Astrocyte (in vitro differentiated cells and primary cell): ENCODE results near the gene NOC2L. TPM values are rescaled to one million over a fixed set of nuclear protein-coding genes. Genes with fewer than 3 reads are reported as not detected.

Experiments used
- DNase-seq: peaks from one replicate; pipeline ENCODE4 v3.0.0-alpha.2; 2010; ENCODE audit warnings: low read depth
- FAIRE-seq: peaks from 2 replicates; lab custom pipeline; 2011; peaks lifted over from hg19 to GRCh38; lab: Jason Lieb, UNC
- H2AFZ ChIP-seq: 2 replicates; pipeline ENCODE4 v1.6.0; 2012; ENCODE audit warnings: low read depth, low read length, inconsistent platforms
- H3K27ac ChIP-seq: 2 replicates; pipeline ENCODE4 v1.5.1; 2011; ENCODE audit warnings: low read depth, low read length, inconsistent platforms
- H3K27me3 ChIP-seq: 2 replicates; pipeline ENCODE4 v1.6.0; 2011; ENCODE audit warnings: low read length, inconsistent platforms; ENCODE audit not compliant: insufficient read depth
- H3K36me3 ChIP-seq: 2 replicates; pipeline ENCODE4 v1.5.1; 2011; ENCODE audit warnings: low read length, inconsistent platforms; ENCODE audit not compliant: insufficient read depth
- H3K4me1 ChIP-seq: 2 replicates; pipeline ENCODE4 v1.5.1; 2011; ENCODE audit warnings: low read length, inconsistent platforms; ENCODE audit not compliant: insufficient read depth
- H3K4me2 ChIP-seq: 2 replicates; pipeline ENCODE4 v1.6.0; 2012; ENCODE audit warnings: low read length, inconsistent platforms
- H3K4me3 ChIP-seq: 2 replicates; pipeline ENCODE4 v1.5.1; 2011; ENCODE audit warnings: low read depth, mild to moderate bottlenecking, low read length, inconsistent platforms; ENCODE audit not compliant: insufficient read depth
- H3K79me2 ChIP-seq: 2 replicates; pipeline ENCODE4 v1.6.0; 2012; ENCODE audit warnings: mild to moderate bottlenecking, low read length, inconsistent platforms; ENCODE audit not compliant: insufficient read depth
- H3K9ac ChIP-seq: 2 replicates; pipeline ENCODE4 v1.6.0; 2012; ENCODE audit warnings: mild to moderate bottlenecking, low read length, inconsistent platforms
- H3K9me3 ChIP-seq: 2 replicates; pipeline ENCODE4 v1.5.1; 2012; ENCODE audit warnings: low read depth, mild to moderate bottlenecking, low read length, inconsistent platforms; ENCODE audit not compliant: insufficient read depth
- H4K20me1 ChIP-seq: 2 replicates; pipeline ENCODE4 v1.6.0; 2012; ENCODE audit warnings: low read length, inconsistent platforms; ENCODE audit not compliant: insufficient read depth
- H3K27ac Mint-ChIP-seq: one replicate; pipeline ENCODE4 v1.8.0; 2021; ENCODE audit warnings: mild to moderate bottlenecking, mixed read lengths; ENCODE audit not compliant: unreplicated experiment
- H3K27me3 Mint-ChIP-seq: one replicate; pipeline ENCODE4 v1.8.0; 2021; ENCODE audit warnings: low read depth, mixed read lengths; ENCODE audit not compliant: unreplicated experiment
- H3K36me3 Mint-ChIP-seq: one replicate; pipeline ENCODE4 v1.8.0; 2021; ENCODE audit warnings: low read depth, mixed read lengths; ENCODE audit not compliant: unreplicated experiment
- H3K4me1 Mint-ChIP-seq: one replicate; pipeline ENCODE4 v1.8.0; 2021; ENCODE audit warnings: low read depth, mixed read lengths; ENCODE audit not compliant: unreplicated experiment
- H3K4me3 Mint-ChIP-seq: one replicate; pipeline ENCODE4 v1.8.0; 2021; ENCODE audit warnings: mild to moderate bottlenecking, moderate library complexity, mixed read lengths; ENCODE audit not compliant: unreplicated experiment
- H3K9me3 Mint-ChIP-seq: one replicate; pipeline ENCODE4 v1.8.0; 2021; ENCODE audit warnings: mild to moderate bottlenecking, mixed read lengths; ENCODE audit not compliant: unreplicated experiment
- CTCF ChIP-seq: IDR thresholded peaks from 2 replicates; pipeline ENCODE4 v1.5.1; 2011; ENCODE audit warnings: low read depth, mild to moderate bottlenecking, inconsistent platforms, low read length, moderate library complexity; ENCODE audit not compliant: insufficient read depth
- EZH2 ChIP-seq: IDR thresholded peaks from 2 replicates; pipeline ENCODE4 v1.6.1; 2012; ENCODE audit warnings: mild to moderate bottlenecking, low read length, inconsistent platforms; ENCODE audit not compliant: insufficient read depth
- total RNA-seq: library from RNA; stranded (reverse); gene quantifications from 2 replicates; pipeline ENCODE4 v1.2.1, GENCODE V29; 2021

Gene NOC2L
- total RNA-seq, 1 donor from 2014 or later: 91.4 TPM

DNA sequence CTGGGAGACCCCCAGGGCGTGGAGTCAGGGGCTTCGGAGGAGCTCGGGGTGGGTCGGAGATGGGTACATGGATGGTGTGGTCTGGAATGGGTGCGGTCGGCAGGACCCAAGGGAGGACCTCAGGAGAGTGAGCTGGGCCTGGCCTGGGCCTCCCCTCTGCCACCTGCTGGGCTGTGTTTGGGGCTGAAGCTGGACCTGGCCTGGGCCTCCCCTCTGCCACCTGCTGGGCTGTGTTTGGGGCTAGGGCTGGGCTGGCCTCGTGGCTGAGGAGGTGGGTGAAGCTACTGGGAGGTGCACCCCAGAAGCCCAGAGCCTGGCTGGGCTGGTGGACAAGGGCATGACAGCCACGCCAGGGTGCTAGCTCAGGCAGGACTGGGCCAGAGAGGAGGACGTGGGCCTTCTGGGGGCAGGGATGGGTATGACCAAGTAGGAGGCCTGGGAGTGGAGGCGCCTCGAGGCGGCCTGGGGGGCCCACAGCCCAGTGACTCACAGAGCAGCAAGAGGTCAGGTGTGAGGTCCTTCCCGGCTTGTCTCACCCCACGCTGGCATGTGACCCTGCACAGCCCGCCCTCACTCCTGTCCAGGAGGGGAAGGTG, 20.9 kb downstream of the NOC2L start:
- H4K20me1 ChIP-seq: peaks cover 10% of the 10 kb centered on the region
- no peaks in the 10 kb centered on the region for H3K9me3 ChIP-seq
- Mint-ChIP-seq H3K27ac (peak overlapping the region; percentile 75), H3K27me3 (peaks cover 27% of the 10 kb centered on the region), H3K9me3 (no peaks in the 10 kb centered on the region), H3K4me1 (peaks cover 4% of the 10 kb centered on the region), H3K36me3 (no peaks in the 10 kb centered on the region), H3K4me3 (no peak overlapping the region)
- no peak overlapping the region for H3K9ac ChIP-seq
- no peak overlapping the region for H2AFZ ChIP-seq
- DNase-seq: no peak
- H3K4me3 ChIP-seq: no peak overlapping the region
- H3K79me2 ChIP-seq: no peaks in the 10 kb centered on the region
- H3K36me3 ChIP-seq: no peaks in the 10 kb centered on the region
- H3K4me1 ChIP-seq: peaks cover 31% of the 10 kb centered on the region
- FAIRE-seq: no peak
- H3K4me2 ChIP-seq: no peak overlapping the region
- TF ChIP-seq CTCF (peak; percentile 3), EZH2 (no peak)
- H3K27ac ChIP-seq: no peak overlapping the region
- H3K27me3 ChIP-seq: peaks cover 9% of the 10 kb centered on the region

DNA sequence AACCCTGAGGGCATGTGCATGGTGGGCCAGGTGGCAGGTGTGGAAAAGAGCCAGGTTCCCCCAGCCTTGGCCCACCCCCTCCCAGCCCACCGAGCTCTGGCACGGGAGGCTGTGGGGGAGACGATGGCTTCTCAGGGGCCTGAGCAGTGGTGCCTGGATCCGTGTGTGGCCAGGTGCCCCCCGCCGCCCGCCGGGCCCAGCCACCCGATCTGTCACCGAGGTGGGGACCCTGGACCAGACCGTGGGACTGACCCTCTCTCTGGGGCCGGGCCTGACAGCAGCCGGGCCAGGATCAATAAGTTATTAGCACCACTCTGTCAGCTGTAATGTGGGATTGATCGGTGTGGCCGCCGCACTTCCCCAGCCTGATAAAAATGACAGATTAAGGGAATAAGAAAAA, 21.5 kb downstream of the NOC2L start:
- no peak for DNase-seq
- no peak overlapping the region for H3K4me2 ChIP-seq
- no peaks in the 10 kb centered on the region for H3K36me3 Mint-ChIP-seq
- no peaks in the 10 kb centered on the region for H3K9me3 ChIP-seq
- TF ChIP-seq EZH2 (no peak), CTCF (no peak)
- peak overlapping the region; percentile 75 for H3K27ac Mint-ChIP-seq
- no peak overlapping the region for H3K9ac ChIP-seq
- H3K36me3 ChIP-seq: no peaks in the 10 kb centered on the region
- no peak overlapping the region for H3K4me3 Mint-ChIP-seq
- H3K27me3 ChIP-seq: peaks cover 9% of the 10 kb centered on the region
- H3K4me1 ChIP-seq: peaks cover 25% of the 10 kb centered on the region
- no peak for FAIRE-seq
- no peak overlapping the region for H3K27ac ChIP-seq
- H3K4me3 ChIP-seq: no peak overlapping the region
- peaks cover 6% of the 10 kb centered on the region for H4K20me1 ChIP-seq
- peaks cover 28% of the 10 kb centered on the region for H3K27me3 Mint-ChIP-seq
- H2AFZ ChIP-seq: no peak overlapping the region
- H3K4me1 Mint-ChIP-seq: peaks cover 4% of the 10 kb centered on the region
- no peaks in the 10 kb centered on the region for H3K79me2 ChIP-seq
- no peaks in the 10 kb centered on the region for H3K9me3 Mint-ChIP-seq
